NCI-H187 (cell line): ENCODE measurements around the gene CC2D1A.

Source experiments
- DNase-seq, 2 experiments: peaks; one replicate each; lab custom pipeline; 2025; lab: John Stamatoyannopoulos, UW

Gene CC2D1A

GRCh38 chr19:13937479-13938300 lies 31.7 kb downstream of the CC2D1A start:
- DNase-seq, result no peak

GRCh38 chr19:13938301-13939064 lies 32.5 kb downstream of the CC2D1A start, which contains the start of gene PODNL1:
TSS of gene PODNL1 (minus strand) at chr19:13938417. CDS start at chr19:13938181, 236 bp downstream.
- DNase-seq, result no peak

- no peak for DNase-seq
Observed at GRCh38 chr19:13942023-13942684, 36.2 kb downstream of the CC2D1A start.

- DNase-seq, result no peak
Observed at GRCh38 chr19:13946414-13946813, 40.4 kb downstream of the CC2D1A start.

GRCh38 chr19:13951043-13951442 lies 45.0 kb downstream of the CC2D1A start:
- no peak for DNase-seq

- DNase-seq, result no peak
Observed at GRCh38 chr19:13951799-13952153, 45.8 kb downstream of the CC2D1A start.

GRCh38 chr19:13952154-13952930 lies 46.3 kb downstream of the CC2D1A start, which contains the start of gene DCAF15:
TSS of gene DCAF15 (plus strand) at chr19:13952509. CDS start at chr19:13952513, 4 bp downstream.
- DNase-seq, result peak; percentile 89 to 91

GRCh38 chr19:13952931-13953531 lies 47.0 kb downstream of the CC2D1A start:
- DNase-seq, result no peak

- DNase-seq, result no peak
Observed at GRCh38 chr19:13954185-13954584, 48.2 kb downstream of the CC2D1A start.

- DNase-seq, result no peak
Observed at GRCh38 chr19:13955662-13956364, 49.8 kb downstream of the CC2D1A start.

- DNase-seq, result no peak
Observed at GRCh38 chr19:13956365-13956744, 50.4 kb downstream of the CC2D1A start.

GRCh38 chr19:13957051-13957450 lies 51.0 kb downstream of the CC2D1A start:
- no peak for DNase-seq

- no peak for DNase-seq
Observed at GRCh38 chr19:13958043-13958442, 52.0 kb downstream of the CC2D1A start.

- no peak for DNase-seq
Observed at GRCh38 chr19:13959141-13959961, 53.4 kb downstream of the CC2D1A start.

GRCh38 chr19:13959962-13960862 lies 54.2 kb downstream of the CC2D1A start:
- no peak for DNase-seq

GRCh38 chr19:13960863-13961784 lies 55.1 kb downstream of the CC2D1A start:
- no peak for DNase-seq

GRCh38 chr19:13961826-13962698 lies 56.1 kb downstream of the CC2D1A start:
- no peak for DNase-seq
